Suprapubic skin (tissue), 4 donors: ENCODE measurements around the gene PRB4.

Experiments
- EP300 ChIP-seq: sonication (generic); formaldehyde crosslinking; IDR thresholded peaks from one replicate; pipeline ENCODE4 v1.6.1; 2017; ENCODE audit warnings: antibody characterized with exemption
- POLR2A ChIP-seq, 2 donors: fragments of 450-650 bp; IDR thresholded peaks; one replicate each; pipeline ENCODE4 v1.6.1; 2017; ENCODE audit warnings: antibody characterized with exemption in 2 of 2, mild to moderate bottlenecking in 2 of 2, moderate library complexity in 2 of 2
- POLR2AphosphoS5 ChIP-seq, 3 donors: sonication (generic); formaldehyde crosslinking; IDR thresholded peaks; one replicate each; pipeline ENCODE4 v1.6.1; 2017; ENCODE audit warnings: antibody characterized with exemption in 3 of 3
- TF ChIP-seq, protein P1 (sequence below), 2 donors: fragments of 200-600 bp in 1 of 2; fragments of 450-650 bp in 1 of 2; sonication (generic) in 1 of 2; IDR thresholded peaks; one replicate each; pipeline ENCODE4 v1.5.1; 2016 to 2019; ENCODE audit warnings: antibody characterized with exemption in 2 of 2, mild to moderate bottlenecking in 1 of 2, moderate library complexity in 1 of 2

DNA sequence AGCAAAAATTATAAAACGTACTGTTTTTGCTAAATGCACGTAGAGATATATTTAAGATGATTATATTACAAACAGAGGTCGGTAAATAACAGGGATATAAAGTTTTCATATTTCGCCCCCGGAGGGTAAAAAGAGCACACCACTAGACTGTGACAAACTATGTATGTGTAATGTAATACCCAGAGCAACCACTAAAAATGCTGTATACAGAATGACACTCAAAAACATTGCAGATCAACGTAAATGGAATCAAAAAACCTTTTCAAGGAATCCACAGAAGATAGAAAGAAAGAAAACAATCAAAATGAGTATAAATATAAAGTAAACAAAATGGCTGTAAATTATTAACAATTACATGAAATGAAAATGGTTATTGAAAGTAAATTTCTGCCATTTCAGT is 37.6 kb upstream of the PRB4 start:
- TF ChIP-seq, protein P1, sequence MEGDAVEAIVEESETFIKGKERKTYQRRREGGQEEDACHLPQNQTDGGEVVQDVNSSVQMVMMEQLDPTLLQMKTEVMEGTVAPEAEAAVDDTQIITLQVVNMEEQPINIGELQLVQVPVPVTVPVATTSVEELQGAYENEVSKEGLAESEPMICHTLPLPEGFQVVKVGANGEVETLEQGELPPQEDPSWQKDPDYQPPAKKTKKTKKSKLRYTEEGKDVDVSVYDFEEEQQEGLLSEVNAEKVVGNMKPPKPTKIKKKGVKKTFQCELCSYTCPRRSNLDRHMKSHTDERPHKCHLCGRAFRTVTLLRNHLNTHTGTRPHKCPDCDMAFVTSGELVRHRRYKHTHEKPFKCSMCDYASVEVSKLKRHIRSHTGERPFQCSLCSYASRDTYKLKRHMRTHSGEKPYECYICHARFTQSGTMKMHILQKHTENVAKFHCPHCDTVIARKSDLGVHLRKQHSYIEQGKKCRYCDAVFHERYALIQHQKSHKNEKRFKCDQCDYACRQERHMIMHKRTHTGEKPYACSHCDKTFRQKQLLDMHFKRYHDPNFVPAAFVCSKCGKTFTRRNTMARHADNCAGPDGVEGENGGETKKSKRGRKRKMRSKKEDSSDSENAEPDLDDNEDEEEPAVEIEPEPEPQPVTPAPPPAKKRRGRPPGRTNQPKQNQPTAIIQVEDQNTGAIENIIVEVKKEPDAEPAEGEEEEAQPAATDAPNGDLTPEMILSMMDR (IDR thresholded peaks at IDR 0.05), result no peak
- no peak for TF ChIP-seq POLR2AphosphoS5 (IDR thresholded peaks at IDR 0.05)
- TF ChIP-seq POLR2A (IDR thresholded peaks at IDR 0.05), result no peak
- no peak for TF ChIP-seq EP300
